Measurements from ENCODE around the gene C5. TPM values are rescaled to one million over a fixed set of nuclear protein-coding genes. Genes with fewer than 3 reads are reported as not detected.
A peak's percentile ranks its signal among the peaks of the same experiment; 100 is the strongest.
"Not testable (repeated sequence)": the region's sequence is repeated elsewhere in the genome, so short reads cannot be mapped to it uniquely, and the experiment has no call there.

The C5 gene
- polyA plus RNA-seq (ENCODE audit: insufficient read length in 10 of 10), result 10 to 100 TPM in 3 of 10 donors, 1 to 10 TPM in 7; 5.6 to 12.3 (median 9.1) TPM
- long read RNA-seq, donor 1, result 0 reads
- long read RNA-seq, donor 2, result 0 reads
- long read RNA-seq, donor 3, result 0 reads
- long read RNA-seq, donor 4, result 0 reads
- long read RNA-seq, donor 5, result 0 reads
- long read RNA-seq, donor 6, result 0 reads
- long read RNA-seq, donor 7, result 0 reads
- long read RNA-seq, donor 8, result 0 reads
- long read RNA-seq, donor 9, result 0 reads

GRCh38 chr9:121050128-121050988, at the start of gene C5:
Gene C5 (minus strand): TSS chr9:121050275. CDS start chr9:121050246, 29 bp downstream.
- DNase-seq, result no peak

GRCh38 chr9:121098567-121099198, 48.6 kb upstream of the C5 start:
- DNase-seq, result no peak

GRCh38 chr9:121095057-121095456, 45.0 kb upstream of the C5 start:
- DNase-seq, result no peak

- not testable (repeated sequence) for DNase-seq
These were observed 40.7 kb upstream of the C5 start for GRCh38 chr9:121090743-121091142.

GRCh38 chr9:121088576-121088975, 38.5 kb upstream of the C5 start:
- no peak for DNase-seq

- no peak for DNase-seq
These were observed 35.6 kb upstream of the C5 start for GRCh38 chr9:121085661-121086060.

- DNase-seq, result no peak
These were observed 32.0 kb upstream of the C5 start for GRCh38 chr9:121082075-121082474.

- no peak for DNase-seq
These were observed 25.4 kb upstream of the C5 start for GRCh38 chr9:121075251-121076036.

GRCh38 chr9:121074370-121075250, 24.5 kb upstream of the C5 start, which contains the start of gene CNTRL:
Gene CNTRL (plus strand): TSS chr9:121074955. CDS start chr9:121088327, 13,372 bp downstream.
- DNase-seq, result peak; percentile 91 to 99 (median 95)

GRCh38 chr9:121073038-121073437, 23.0 kb upstream of the C5 start:
- peak; percentile 87 to 95 (median 90) for DNase-seq

- peak; percentile 43 to 83 (median 54) for DNase-seq
These were observed 21.8 kb upstream of the C5 start for GRCh38 chr9:121071756-121072421.

- DNase-seq, result no peak
These were observed 21.3 kb upstream of the C5 start for GRCh38 chr9:121071370-121071755.

GRCh38 chr9:121069396-121069795, 19.3 kb upstream of the C5 start:
- no peak for DNase-seq

- DNase-seq, result no peak
These were observed 17.6 kb upstream of the C5 start for GRCh38 chr9:121067640-121068039.

- DNase-seq, result no peak
These were observed 16.8 kb upstream of the C5 start for GRCh38 chr9:121066850-121067249.

GRCh38 chr9:121059998-121060636, 10.0 kb upstream of the C5 start:
- peak; percentile 51 to 79 (median 62) for DNase-seq

GRCh38 chr9:121059513-121059912, 9.4 kb upstream of the C5 start:
- no peak for DNase-seq

GRCh38 chr9:121057821-121058220, 7.7 kb upstream of the C5 start:
- DNase-seq, result no peak

- DNase-seq, result no peak
These were observed 5.6 kb upstream of the C5 start for GRCh38 chr9:121055642-121056143.
